ENCODE data around the gene TBXAS1. TPM values are rescaled to one million over a fixed set of nuclear protein-coding genes. Genes with fewer than 3 reads are reported as not detected.

TBXAS1 gene
- total RNA-seq, 4 donors from 2014 or later: 0.41 to 5.2 (median 3.3) TPM

DNA sequence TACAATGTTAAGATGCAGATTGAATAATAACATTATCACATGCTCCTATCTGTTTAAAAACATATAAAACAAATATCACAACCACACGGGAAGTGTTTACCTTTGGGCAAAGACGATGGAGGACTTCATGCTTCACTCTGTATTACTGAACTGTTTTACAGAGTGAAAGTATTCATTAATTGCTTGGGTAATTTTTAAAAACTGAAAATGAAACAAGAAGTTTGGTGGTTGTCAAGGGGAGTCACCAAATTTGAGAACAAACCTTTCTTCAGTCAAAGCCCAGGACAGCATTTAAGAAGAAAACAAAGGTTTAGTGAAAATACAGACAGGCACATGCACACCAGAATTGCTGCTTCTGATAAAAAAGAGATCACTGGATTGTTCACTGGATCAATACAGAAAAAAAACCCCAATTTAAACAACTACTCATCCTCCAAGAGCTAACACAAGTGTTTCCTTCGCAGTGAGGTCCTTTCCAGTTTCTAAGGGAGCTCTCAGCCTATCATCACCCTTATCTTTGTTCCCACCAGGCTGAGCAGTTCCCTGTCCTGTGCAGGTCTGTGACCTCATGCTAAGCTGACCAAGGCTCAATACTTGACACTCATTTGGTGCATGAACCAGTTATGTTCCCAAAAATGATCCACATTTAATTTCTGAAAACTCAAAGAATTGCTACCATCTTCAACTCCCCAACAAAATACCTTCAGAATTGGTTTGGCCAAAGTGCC, 224.9 kb downstream of the TBXAS1 start:
- H3K36me3 ChIP-seq: no peaks in the 10 kb centered on the region
- H3K27me3 ChIP-seq: no peaks in the 10 kb centered on the region
- H3K4me3 ChIP-seq: no peak overlapping the region
- peaks cover 0 to 6% of the 10 kb centered on the region in 2 donors for H3K4me1 ChIP-seq
- no peak overlapping the region for H3K27ac ChIP-seq
- no peaks in the 10 kb centered on the region for H3K9me3 ChIP-seq
- ATAC-seq (no peak), DNase-seq (no peak)
- intact Hi-C loops (cut with DNase I; ENCODE audit: low total_unique reads): no loop called here
- TF ChIP-seq CTCF (IDR thresholded peaks at IDR 0.05 in 4 of 5, conservative IDR thresholded peaks at IDR 0.05 in 1 of 5): no peak
- TF ChIP-seq POLR2A (IDR thresholded peaks at IDR 0.05): no peak
- in situ Hi-C loops (cut with MboI; ENCODE audit: low sequenced_read_pairs in 4 of 4): no loop called here

DNA sequence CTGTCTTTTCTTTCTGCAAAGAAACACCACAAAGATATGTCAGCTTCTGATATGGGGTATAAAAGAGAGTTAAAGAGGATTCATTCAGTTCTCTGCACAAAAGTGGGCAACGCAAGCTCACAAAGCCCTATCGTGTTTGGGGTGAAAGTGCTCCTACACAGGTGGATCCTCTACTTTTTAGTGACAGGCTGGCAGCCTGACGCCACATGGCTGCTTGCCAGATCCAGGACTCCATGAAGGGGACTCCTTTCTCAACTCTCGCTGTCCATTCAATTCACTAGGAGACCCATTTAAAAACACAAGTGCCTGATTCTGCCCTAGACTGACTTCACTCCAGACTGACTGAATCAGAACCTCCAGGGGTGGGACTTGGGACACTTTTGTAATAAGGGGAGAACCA, 225.7 kb downstream of the TBXAS1 start:
- no peaks in the 10 kb centered on the region for H3K9me3 ChIP-seq
- H3K4me1 ChIP-seq: peaks cover 0 to 5% of the 10 kb centered on the region in 2 donors
- in situ Hi-C loops (cut with MboI; ENCODE audit: low sequenced_read_pairs in 4 of 4) (no loop called here), intact Hi-C loops (cut with DNase I; ENCODE audit: low total_unique reads) (no loop called here)
- no peaks in the 10 kb centered on the region for H3K36me3 ChIP-seq
- ATAC-seq (no peak), DNase-seq (no peak)
- no peaks in the 10 kb centered on the region for H3K27me3 ChIP-seq
- H3K4me3 ChIP-seq: no peak overlapping the region
- no peak overlapping the region for H3K27ac ChIP-seq
- TF ChIP-seq CTCF (IDR thresholded peaks at IDR 0.05 in 4 of 5, conservative IDR thresholded peaks at IDR 0.05 in 1 of 5): no peak
- no peak for TF ChIP-seq POLR2A (IDR thresholded peaks at IDR 0.05)

DNA sequence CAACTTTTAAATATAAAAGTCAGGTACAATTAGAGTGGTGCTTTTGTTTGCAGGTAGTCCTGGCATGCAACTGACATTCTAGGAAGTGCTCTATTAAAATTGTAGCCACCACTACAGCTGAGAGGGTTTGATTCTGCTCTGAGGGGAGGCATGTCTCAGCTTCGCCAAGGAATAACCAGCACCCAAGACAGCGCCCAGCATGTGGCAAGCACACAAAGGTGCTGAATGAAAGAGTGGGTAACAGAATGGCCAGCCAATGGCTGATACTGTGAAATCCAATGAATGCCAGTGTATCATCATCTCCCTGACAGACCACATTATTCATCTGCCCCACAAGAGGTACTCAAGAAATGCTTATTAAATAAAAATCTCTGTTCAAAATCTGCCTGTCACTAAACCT, 226.8 kb downstream of the TBXAS1 start:
- no peaks in the 10 kb centered on the region for H3K9me3 ChIP-seq
- DNase-seq (no peak), ATAC-seq (no peak)
- no peak overlapping the region for H3K27ac ChIP-seq
- no peaks in the 10 kb centered on the region for H3K36me3 ChIP-seq
- no peak overlapping the region for H3K4me3 ChIP-seq
- no peak for TF ChIP-seq POLR2A (IDR thresholded peaks at IDR 0.05)
- TF ChIP-seq CTCF (IDR thresholded peaks at IDR 0.05 in 4 of 5, conservative IDR thresholded peaks at IDR 0.05 in 1 of 5): no peak
- H3K27me3 ChIP-seq: no peaks in the 10 kb centered on the region
- intact Hi-C loops (cut with DNase I; ENCODE audit: low total_unique reads): no loop called here
- in situ Hi-C loops (cut with MboI; ENCODE audit: low sequenced_read_pairs in 4 of 4): no loop called here
- no peaks in the 10 kb centered on the region for H3K4me1 ChIP-seq

DNA sequence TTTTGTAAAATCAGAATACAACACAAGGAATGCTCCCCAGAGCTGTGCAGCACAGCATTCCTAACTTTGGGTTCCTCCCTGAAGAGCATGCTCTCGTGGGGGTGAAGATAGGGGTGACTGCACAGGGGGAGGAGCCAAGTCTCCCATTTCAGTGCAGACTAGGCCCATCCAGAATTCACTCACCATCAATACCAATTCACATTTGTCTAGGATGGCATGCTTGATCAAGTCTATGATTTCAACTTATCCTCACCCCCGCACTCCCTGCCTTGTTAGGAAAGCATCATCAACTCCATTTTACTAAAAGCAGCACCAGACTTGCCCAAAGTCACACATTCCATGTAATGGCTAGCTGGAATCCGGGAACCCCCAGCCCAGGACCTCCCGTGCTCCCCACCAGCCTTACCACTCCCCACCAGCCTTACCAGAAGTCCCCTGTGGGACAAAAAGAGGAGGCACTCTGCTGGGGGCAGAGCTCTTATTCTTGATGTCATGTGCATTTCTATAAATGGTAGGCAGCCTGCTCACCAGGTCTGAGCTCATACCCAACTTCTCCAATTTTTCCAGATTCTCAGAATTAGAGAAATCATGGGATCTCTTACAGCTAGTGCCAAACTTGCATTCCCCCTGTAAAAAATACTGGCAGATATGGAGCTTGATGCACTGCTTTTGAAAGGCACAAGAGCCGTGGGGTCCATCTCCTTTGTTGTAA, 227.5 kb downstream of the TBXAS1 start:
- ATAC-seq (no peak), DNase-seq (no peak)
- in situ Hi-C loops (cut with MboI; ENCODE audit: low sequenced_read_pairs in 4 of 4) (no loop called here), intact Hi-C loops (cut with DNase I; ENCODE audit: low total_unique reads) (no loop called here)
- no peak overlapping the region for H3K4me3 ChIP-seq
- H3K9me3 ChIP-seq: no peaks in the 10 kb centered on the region
- H3K27me3 ChIP-seq: no peaks in the 10 kb centered on the region
- H3K27ac ChIP-seq: no peak overlapping the region
- TF ChIP-seq CTCF (IDR thresholded peaks at IDR 0.05 in 4 of 5, conservative IDR thresholded peaks at IDR 0.05 in 1 of 5) (no peak), POLR2A (IDR thresholded peaks at IDR 0.05) (no peak)
- H3K36me3 ChIP-seq: no peaks in the 10 kb centered on the region
- H3K4me1 ChIP-seq: no peaks in the 10 kb centered on the region

All from gastrocnemius medialis (tissue), 4 donors.